Breast epithelium (tissue), 4 donors: ENCODE results near the gene CASP3. TPM values are rescaled to one million over a fixed set of nuclear protein-coding genes. Genes with fewer than 3 reads are reported as not detected.

Experiments
- DNase-seq, 2 donors: peaks; one replicate each; pipeline ENCODE4 v3.0.0-alpha.2; 2019; ENCODE audit warnings: low spot score in 2 of 2
- H3K27ac ChIP-seq, 2 donors: fragments of 200-600 bp; sonication (generic) in 1 of 2; one replicate each; pipeline ENCODE4 v1.5.1; 2016 to 2019; ENCODE audit warnings: mild to moderate bottlenecking in 1 of 2
- H3K27me3 ChIP-seq, 2 donors: fragments of 200-600 bp; sonication (generic) in 1 of 2; one replicate each; pipeline versions ENCODE4 v1.5.1 to v1.6.0; 2017 to 2019; ENCODE audit warnings: control low read depth in 1 of 2, mild to moderate bottlenecking in 1 of 2
- H3K36me3 ChIP-seq: fragments of 200-600 bp; one replicate; pipeline ENCODE4 v1.5.1; 2019
- H3K4me1 ChIP-seq, 2 donors: fragments of 200-600 bp; sonication (generic); one replicate each; pipeline ENCODE4 v1.5.1; 2016 to 2019; ENCODE audit warnings: control low read depth in 1 of 2
- H3K4me3 ChIP-seq, 3 donors: fragments of 200-600 bp; sonication (generic); 1 replicate in 2 of 3; 2 replicates in 1 of 3; pipeline ENCODE4 v1.5.1; 2016 to 2019; ENCODE audit warnings: mild to moderate bottlenecking in 3 of 3, moderate library complexity in 2 of 3
- H3K9me3 ChIP-seq, 2 donors: fragments of 200-600 bp; sonication (generic) in 1 of 2; one replicate each; pipeline ENCODE4 v1.5.1; 2016 to 2019; ENCODE audit warnings: control low read depth in 1 of 2
- CTCF ChIP-seq, 3 donors: fragments of 450-650 bp; IDR thresholded peaks; one replicate each; pipeline ENCODE4 v1.5.1; 2016 to 2017; ENCODE audit warnings: antibody characterized with exemption in 3 of 3, mild to moderate bottlenecking in 3 of 3, moderate library complexity in 3 of 3
- POLR2A ChIP-seq: fragments of 450-650 bp; IDR thresholded peaks from one replicate; pipeline ENCODE4 v1.6.1; 2016; ENCODE audit warnings: antibody characterized with exemption, mild to moderate bottlenecking, moderate library complexity
- POLR2AphosphoS5 ChIP-seq, 3 donors: sonication (generic); formaldehyde crosslinking; IDR thresholded peaks; one replicate each; pipeline ENCODE4 v1.6.1; 2017; ENCODE audit warnings: antibody characterized with exemption in 3 of 3
- intact Hi-C: fragments of 100-400 bp; cut with DNase I; formaldehyde crosslinking; loops from one replicate; pipeline ENCODE4 v1.15.1; 2023; ENCODE audit warnings: low total_unique reads
- total RNA-seq, 3 donors: library from RNA; depleted of rRNA; stranded (reverse); fragments of >200 nt; gene quantifications; one replicate each; pipeline ENCODE4 v1.1.0, GENCODE V29; 2016

The CASP3 gene
- total RNA-seq, 3 donors from 2014 or later: 16.4 to 20.9 (median 16.6) TPM

- Histone ChIP-seq H3K9me3 (no peaks in the 10 kb centered on the region), H3K4me3 (no peak overlapping the region), H3K4me1 (no peaks in the 10 kb centered on the region), H3K27me3 (no peaks in the 10 kb centered on the region), H3K27ac (no peak overlapping the region), H3K36me3 (no peaks in the 10 kb centered on the region)
- DNase-seq: no peak
- no peak for TF ChIP-seq POLR2AphosphoS5 (IDR thresholded peaks at IDR 0.05)
- TF ChIP-seq POLR2A: no peak
- no peak for TF ChIP-seq CTCF (IDR thresholded peaks at IDR 0.05)
- intact Hi-C loops: no loop called here
Observed at GRCh38 chr4:184591070-184591677, 58.1 kb downstream of the CASP3 start.

DNA sequence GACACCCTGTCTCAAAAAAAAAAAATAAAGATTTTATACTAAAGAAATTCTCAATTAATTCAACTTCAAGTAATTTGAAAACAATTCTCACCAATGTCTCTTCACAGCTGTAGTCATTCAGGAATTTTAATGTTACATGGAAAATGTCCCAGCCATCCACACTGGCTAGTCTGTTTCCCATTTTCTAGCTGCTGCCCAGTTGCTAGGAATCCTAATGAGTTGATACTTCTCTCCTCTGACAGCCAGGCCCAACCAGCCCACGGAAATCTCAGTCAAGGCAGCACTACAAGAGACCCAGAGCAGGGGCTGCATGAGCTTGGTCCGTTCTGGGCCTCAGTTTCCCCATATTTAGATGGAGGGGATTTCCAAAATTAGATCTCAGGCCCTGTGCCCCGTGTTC is 59.1 kb downstream of the CASP3 start:
- intact Hi-C loops: no loop called here
- no peak overlapping the region for H3K27ac ChIP-seq
- H3K36me3 ChIP-seq: no peaks in the 10 kb centered on the region
- TF ChIP-seq POLR2AphosphoS5 (IDR thresholded peaks at IDR 0.05): no peak
- no peak for TF ChIP-seq CTCF (IDR thresholded peaks at IDR 0.05)
- TF ChIP-seq POLR2A: no peak
- H3K27me3 ChIP-seq: no peaks in the 10 kb centered on the region
- no peaks in the 10 kb centered on the region for H3K9me3 ChIP-seq
- no peaks in the 10 kb centered on the region for H3K4me1 ChIP-seq
- DNase-seq: no peak
- H3K4me3 ChIP-seq: no peak overlapping the region

- H3K36me3 ChIP-seq: no peaks in the 10 kb centered on the region
- no peaks in the 10 kb centered on the region for H3K27me3 ChIP-seq
- no peak for TF ChIP-seq POLR2A
- no peak for TF ChIP-seq POLR2AphosphoS5 (IDR thresholded peaks at IDR 0.05)
- TF ChIP-seq CTCF (IDR thresholded peaks at IDR 0.05): no peak
- no peaks in the 10 kb centered on the region for H3K9me3 ChIP-seq
- H3K4me3 ChIP-seq: no peak overlapping the region
- H3K4me1 ChIP-seq: no peaks in the 10 kb centered on the region
- intact Hi-C loops: no loop called here
- no peak overlapping the region for H3K27ac ChIP-seq
- DNase-seq: no peak
Observed at GRCh38 chr4:184588893-184589292, 60.4 kb downstream of the CASP3 start.

DNA sequence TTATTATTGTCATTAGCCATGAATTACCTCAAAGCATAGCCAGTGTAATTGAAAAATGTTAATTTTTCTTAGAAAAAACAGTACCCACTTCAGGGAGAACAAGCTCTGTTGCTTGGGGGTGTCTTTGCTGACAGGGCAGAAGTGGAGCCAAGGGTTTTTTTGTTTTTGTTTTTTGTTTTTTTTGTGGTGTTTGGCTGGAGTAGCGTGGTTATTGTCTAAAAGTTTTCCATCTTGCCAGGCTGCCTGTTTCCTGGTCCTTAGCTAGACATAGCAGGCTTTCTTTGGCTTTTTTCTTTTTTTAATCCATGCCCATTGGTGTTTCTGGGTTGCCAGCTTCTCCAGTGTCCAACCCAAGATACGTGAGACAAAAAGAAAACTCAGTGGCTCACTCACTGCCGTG is 61.5 kb downstream of the CASP3 start:
- H3K27ac ChIP-seq: no peak overlapping the region
- intact Hi-C loops: no loop called here
- no peak for TF ChIP-seq POLR2A

DNA sequence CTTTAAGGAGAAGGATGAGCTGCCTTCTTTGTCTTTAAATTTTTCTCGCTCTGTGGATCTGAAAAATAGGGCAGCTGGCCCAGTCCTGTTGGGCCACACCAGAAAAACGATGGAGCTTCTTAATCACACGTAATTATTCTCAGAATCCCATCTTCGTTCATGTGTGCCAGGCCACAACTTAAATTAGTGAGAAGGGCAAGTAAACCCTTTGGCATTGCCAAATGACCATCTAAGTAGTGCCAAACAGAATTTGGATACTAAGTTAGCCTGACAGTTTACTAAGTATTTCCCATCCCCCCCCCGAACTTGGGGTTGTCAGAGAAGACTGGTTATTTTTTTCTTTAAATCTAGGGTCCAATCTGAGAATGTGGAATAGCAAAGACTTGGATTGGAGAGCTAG is 62.0 kb downstream of the CASP3 start:
- Histone ChIP-seq H3K27ac (no peak overlapping the region), H3K4me3 (no peak overlapping the region), H3K27me3 (no peaks in the 10 kb centered on the region), H3K9me3 (no peaks in the 10 kb centered on the region), H3K36me3 (no peaks in the 10 kb centered on the region), H3K4me1 (no peaks in the 10 kb centered on the region)
- TF ChIP-seq POLR2AphosphoS5 (IDR thresholded peaks at IDR 0.05) (no peak), POLR2A (no peak), CTCF (IDR thresholded peaks at IDR 0.05) (no peak)
- intact Hi-C loops: no loop called here
- DNase-seq: no peak

More for the DNA sequence above, 61.5 kb downstream of the CASP3 start:
- DNase-seq: no peak
- no peaks in the 10 kb centered on the region for H3K4me1 ChIP-seq
- H3K36me3 ChIP-seq: no peaks in the 10 kb centered on the region
- no peaks in the 10 kb centered on the region for H3K27me3 ChIP-seq
- H3K9me3 ChIP-seq: no peaks in the 10 kb centered on the region
- no peak overlapping the region for H3K4me3 ChIP-seq
